IPS-18a (cell line): Measurements from ENCODE around the gene CEP89.
"Not testable (repeated sequence)": the region's sequence is repeated elsewhere in the genome, so short reads cannot be mapped to it uniquely, and the experiment has no call there.

Experiments
- H3K27ac ChIP-seq: one replicate; pipeline ENCODE4 v1.5.1; 2013; ENCODE audit warnings: low read length
- H3K27me3 ChIP-seq: one replicate; pipeline ENCODE4 v1.6.1; 2013; ENCODE audit warnings: mild to moderate bottlenecking, low read length; ENCODE audit not compliant: control insufficient read depth, insufficient read depth
- H3K36me3 ChIP-seq: one replicate; pipeline ENCODE4 v1.6.1; 2013; ENCODE audit warnings: low read depth, low read length; ENCODE audit not compliant: control insufficient read depth
- H3K4me1 ChIP-seq: one replicate; pipeline ENCODE4 v1.6.1; 2013; ENCODE audit warnings: low read depth, low read length; ENCODE audit not compliant: control insufficient read depth
- H3K4me3 ChIP-seq: one replicate; pipeline ENCODE4 v1.5.1; 2013; ENCODE audit warnings: low read length
- H3K9ac ChIP-seq: one replicate; pipeline ENCODE4 v1.6.1; 2013; ENCODE audit warnings: mild to moderate bottlenecking, low read length, moderate library complexity
- H3K9me3 ChIP-seq: one replicate; pipeline ENCODE4 v1.6.1; 2013; ENCODE audit warnings: low read depth, low read length; ENCODE audit not compliant: control insufficient read depth

CEP89 gene

GRCh38 chr19:32889137-32889934 lies 82.4 kb downstream of the CEP89 start:
- Histone ChIP-seq H3K4me1 (no peaks in the 10 kb centered on the region), H3K27ac (no peak overlapping the region), H3K36me3 (no peaks in the 10 kb centered on the region), H3K27me3 (no peaks in the 10 kb centered on the region), H3K4me3 (no peak overlapping the region), H3K9me3 (no peaks in the 10 kb centered on the region), H3K9ac (no peak overlapping the region)

GRCh38 chr19:32887572-32888215 lies 84.1 kb downstream of the CEP89 start:
- H3K27me3 ChIP-seq, result no peaks in the 10 kb centered on the region
- no peak overlapping the region for H3K9ac ChIP-seq
- H3K36me3 ChIP-seq, result no peaks in the 10 kb centered on the region
- no peak overlapping the region for H3K4me3 ChIP-seq
- H3K27ac ChIP-seq, result no peak overlapping the region
- H3K9me3 ChIP-seq, result no peaks in the 10 kb centered on the region
- H3K4me1 ChIP-seq, result no peaks in the 10 kb centered on the region

- Histone ChIP-seq H3K4me1 (no peaks in the 10 kb centered on the region), H3K9ac (no peak overlapping the region), H3K27ac (no peak overlapping the region), H3K9me3 (no peaks in the 10 kb centered on the region), H3K4me3 (no peak overlapping the region), H3K27me3 (no peaks in the 10 kb centered on the region), H3K36me3 (no peaks in the 10 kb centered on the region)
Measured at GRCh38 chr19:32886241-32886640, 85.5 kb downstream of the CEP89 start.

- H3K9me3 ChIP-seq, H3K4me1 ChIP-seq, H3K27ac ChIP-seq, H3K9ac ChIP-seq, H3K27me3 ChIP-seq, H3K36me3 ChIP-seq, H3K4me3 ChIP-seq: not testable (repeated sequence)
Measured at GRCh38 chr19:32885255-32885654, 86.5 kb downstream of the CEP89 start.

GRCh38 chr19:32881766-32882165 lies 90.0 kb downstream of the CEP89 start:
- Histone ChIP-seq H3K4me1 (no peaks in the 10 kb centered on the region), H3K36me3 (no peaks in the 10 kb centered on the region), H3K9me3 (no peaks in the 10 kb centered on the region), H3K27ac (no peak overlapping the region), H3K27me3 (no peaks in the 10 kb centered on the region), H3K9ac (no peak overlapping the region), H3K4me3 (no peak overlapping the region)

- H3K27ac ChIP-seq, result no peak overlapping the region
- H3K9me3 ChIP-seq, result no peaks in the 10 kb centered on the region
- no peak overlapping the region for H3K4me3 ChIP-seq
- no peaks in the 10 kb centered on the region for H3K27me3 ChIP-seq
- no peaks in the 10 kb centered on the region for H3K4me1 ChIP-seq
- H3K36me3 ChIP-seq, result no peaks in the 10 kb centered on the region
- H3K9ac ChIP-seq, result no peak overlapping the region
Measured at GRCh38 chr19:32880622-32881021, 91.1 kb downstream of the CEP89 start.

GRCh38 chr19:32879741-32880140 lies 92.0 kb downstream of the CEP89 start:
- Histone ChIP-seq H3K27ac (no peak overlapping the region), H3K4me1 (no peaks in the 10 kb centered on the region), H3K27me3 (no peaks in the 10 kb centered on the region), H3K4me3 (no peak overlapping the region), H3K36me3 (no peaks in the 10 kb centered on the region), H3K9me3 (no peaks in the 10 kb centered on the region), H3K9ac (no peak overlapping the region)

- Histone ChIP-seq H3K9me3 (no peaks in the 10 kb centered on the region), H3K27ac (no peak overlapping the region), H3K4me3 (no peak overlapping the region), H3K9ac (no peak overlapping the region), H3K36me3 (no peaks in the 10 kb centered on the region), H3K27me3 (no peaks in the 10 kb centered on the region), H3K4me1 (no peaks in the 10 kb centered on the region)
Measured at GRCh38 chr19:32878988-32879387, 92.8 kb downstream of the CEP89 start.

GRCh38 chr19:32877977-32878745 lies 93.6 kb downstream of the CEP89 start:
- Histone ChIP-seq H3K36me3 (no peaks in the 10 kb centered on the region), H3K27me3 (no peaks in the 10 kb centered on the region), H3K4me3 (no peak overlapping the region), H3K9ac (no peak overlapping the region), H3K27ac (no peak overlapping the region), H3K4me1 (no peaks in the 10 kb centered on the region), H3K9me3 (no peaks in the 10 kb centered on the region)

- Histone ChIP-seq H3K9me3 (no peaks in the 10 kb centered on the region), H3K4me3 (no peak overlapping the region), H3K27ac (no peak overlapping the region), H3K36me3 (no peaks in the 10 kb centered on the region), H3K4me1 (no peaks in the 10 kb centered on the region), H3K27me3 (no peaks in the 10 kb centered on the region), H3K9ac (no peak overlapping the region)
Measured at GRCh38 chr19:32877323-32877912, 94.3 kb downstream of the CEP89 start.

- no peaks in the 10 kb centered on the region for H3K9me3 ChIP-seq
- no peaks in the 10 kb centered on the region for H3K27me3 ChIP-seq
- H3K36me3 ChIP-seq, result no peaks in the 10 kb centered on the region
- H3K4me3 ChIP-seq, result no peak overlapping the region
- no peaks in the 10 kb centered on the region for H3K4me1 ChIP-seq
- H3K9ac ChIP-seq, result no peak overlapping the region
- H3K27ac ChIP-seq, result no peak overlapping the region
Measured at GRCh38 chr19:32876919-32877285, 94.9 kb downstream of the CEP89 start.
